Measurements from ENCODE around the gene LMTK2. TPM values are rescaled to one million over a fixed set of nuclear protein-coding genes. Genes with fewer than 3 reads are reported as not detected.

Gene LMTK2
- total and polyA plus RNA-seq, 2 experiments from 2014 or later: 6.7 to 23.8 TPM

- Histone ChIP-seq H3K4me3 (no peak overlapping the region), H3K4me1 (ENCODE audit: low read depth) (no peaks in the 10 kb centered on the region), H3K27ac (no peak overlapping the region), H3K9me3 (ENCODE audit: low read depth) (no peaks in the 10 kb centered on the region), H3K36me3 (no peaks in the 10 kb centered on the region), H3K27me3 (no peaks in the 10 kb centered on the region)
- TF ChIP-seq CTCF (IDR thresholded peaks at IDR 0.05; ENCODE audit: low read depth, low read length): no peak
- DNase-seq (ENCODE audit: low read depth in 1 of 2, low spot score in 1 of 2): no peak
Observed at GRCh38 chr7:98225913-98226614, 119.4 kb downstream of the LMTK2 start.

- no peak for DNase-seq (ENCODE audit: low read depth in 1 of 2, low spot score in 1 of 2)
- TF ChIP-seq CTCF (IDR thresholded peaks at IDR 0.05; ENCODE audit: low read depth, low read length): no peak
- Histone ChIP-seq H3K27ac (no peak overlapping the region), H3K9me3 (ENCODE audit: low read depth) (no peaks in the 10 kb centered on the region), H3K4me3 (no peak overlapping the region), H3K36me3 (no peaks in the 10 kb centered on the region), H3K27me3 (no peaks in the 10 kb centered on the region), H3K4me1 (ENCODE audit: low read depth) (no peaks in the 10 kb centered on the region)
Observed at GRCh38 chr7:98227939-98228338, 121.3 kb downstream of the LMTK2 start.

- H3K36me3 ChIP-seq: no peaks in the 10 kb centered on the region
- no peak overlapping the region for H3K4me3 ChIP-seq
- H3K27me3 ChIP-seq: no peaks in the 10 kb centered on the region
- no peak for DNase-seq (ENCODE audit: low read depth in 1 of 2, low spot score in 1 of 2)
- H3K4me1 ChIP-seq (ENCODE audit: low read depth): no peaks in the 10 kb centered on the region
- H3K9me3 ChIP-seq (ENCODE audit: low read depth): no peaks in the 10 kb centered on the region
- H3K27ac ChIP-seq: no peak overlapping the region
- no peak for TF ChIP-seq CTCF (IDR thresholded peaks at IDR 0.05; ENCODE audit: low read depth, low read length)
Observed at GRCh38 chr7:98228801-98229200, 122.1 kb downstream of the LMTK2 start.

- Histone ChIP-seq H3K9me3 (ENCODE audit: low read depth) (no peaks in the 10 kb centered on the region), H3K36me3 (no peaks in the 10 kb centered on the region), H3K4me1 (ENCODE audit: low read depth) (no peaks in the 10 kb centered on the region), H3K4me3 (no peak overlapping the region), H3K27ac (no peak overlapping the region), H3K27me3 (no peaks in the 10 kb centered on the region)
- no peak for DNase-seq (ENCODE audit: low read depth in 1 of 2, low spot score in 1 of 2)
- TF ChIP-seq CTCF (IDR thresholded peaks at IDR 0.05; ENCODE audit: low read depth, low read length): no peak
Observed at GRCh38 chr7:98229441-98229840, 122.8 kb downstream of the LMTK2 start.

- no peak overlapping the region for H3K4me3 ChIP-seq
- TF ChIP-seq CTCF (IDR thresholded peaks at IDR 0.05; ENCODE audit: low read depth, low read length): no peak
- no peak for DNase-seq (ENCODE audit: low read depth in 1 of 2, low spot score in 1 of 2)
- no peaks in the 10 kb centered on the region for H3K27me3 ChIP-seq
- H3K36me3 ChIP-seq: no peaks in the 10 kb centered on the region
- H3K27ac ChIP-seq: no peak overlapping the region
- no peaks in the 10 kb centered on the region for H3K4me1 ChIP-seq (ENCODE audit: low read depth)
- H3K9me3 ChIP-seq (ENCODE audit: low read depth): no peaks in the 10 kb centered on the region
Observed at GRCh38 chr7:98229991-98230745, 123.5 kb downstream of the LMTK2 start.

Data from cardiac muscle cell (in vitro differentiated cells and primary cell).